Measurements from ENCODE around the gene EIPR1.

Gene EIPR1

GRCh38 chr2:3169106-3169870 is 208.3 kb downstream of the EIPR1 start:
- no peak for DNase-seq

GRCh38 chr2:3168230-3168891 is 209.3 kb downstream of the EIPR1 start:
- no peak for DNase-seq

GRCh38 chr2:3163401-3163800 is 214.2 kb downstream of the EIPR1 start:
- DNase-seq, result no peak

- DNase-seq, result no peak
Measured at GRCh38 chr2:3162442-3163077, 215.1 kb downstream of the EIPR1 start.

- no peak for DNase-seq
Measured at GRCh38 chr2:3160751-3161330, 216.8 kb downstream of the EIPR1 start.

GRCh38 chr2:3159782-3160545 is 217.7 kb downstream of the EIPR1 start:
- DNase-seq, result no peak

GRCh38 chr2:3154700-3155099 is 222.9 kb downstream of the EIPR1 start:
- DNase-seq, result no peak

GRCh38 chr2:3154146-3154545 is 223.5 kb downstream of the EIPR1 start:
- no peak for DNase-seq

GRCh38 chr2:3151153-3151918 is 226.3 kb downstream of the EIPR1 start:
- no peak for DNase-seq

- no peak for DNase-seq
Measured at GRCh38 chr2:3149441-3150217, 228.0 kb downstream of the EIPR1 start.

- DNase-seq, result no peak
Measured at GRCh38 chr2:3148716-3149115, 228.9 kb downstream of the EIPR1 start.

GRCh38 chr2:3147651-3148530 is 229.7 kb downstream of the EIPR1 start:
- DNase-seq, result no peak

GRCh38 chr2:3146772-3147650 is 230.6 kb downstream of the EIPR1 start:
- no peak for DNase-seq

- no peak for DNase-seq
Measured at GRCh38 chr2:3146175-3146574, 231.4 kb downstream of the EIPR1 start.

- DNase-seq, result no peak
Measured at GRCh38 chr2:3145471-3146021, 232.1 kb downstream of the EIPR1 start.

GRCh38 chr2:3144856-3145255 is 232.8 kb downstream of the EIPR1 start:
- DNase-seq, result no peak

- no peak for DNase-seq
Measured at GRCh38 chr2:3143602-3144001, 234.0 kb downstream of the EIPR1 start.

- no peak for DNase-seq
Measured at GRCh38 chr2:3142961-3143571, 234.6 kb downstream of the EIPR1 start.

Measured in cerebellar nuclear complex (tissue), 1 donor.